Liver (tissue), 9 donors: Measurements from ENCODE around the gene OST4. TPM values are rescaled to one million over a fixed set of nuclear protein-coding genes. Genes with fewer than 3 reads are reported as not detected.

Experiments
- DNase-seq: peaks from one replicate; pipeline ENCODE4 v3.0.0-alpha.2; 2017; ENCODE audit warnings: low spot score
- H3K27ac ChIP-seq, 2 donors: one replicate each; pipeline ENCODE4 v1.7.0; 2013; ENCODE audit warnings: inconsistent platforms in 2 of 2, low read length in 2 of 2, control low read depth in 1 of 2, low read depth in 1 of 2, mild to moderate bottlenecking in 1 of 2
- H3K27me3 ChIP-seq, 4 donors: one replicate each; pipeline versions ENCODE4 v1.6.1 to v1.7.0; 2013; ENCODE audit warnings: low read length in 3 of 4, inconsistent platforms in 1 of 4, mild to moderate bottlenecking in 1 of 4, moderate library complexity in 1 of 4; ENCODE audit not compliant: control insufficient read depth in 4 of 4, insufficient read depth in 4 of 4
- H3K36me3 ChIP-seq, 4 donors: one replicate each; pipeline versions ENCODE4 v1.6.1 to v1.7.0; 2013; ENCODE audit warnings: low read length in 3 of 4, mild to moderate bottlenecking in 3 of 4, low read depth in 1 of 4, moderate library complexity in 1 of 4; ENCODE audit not compliant: control insufficient read depth in 4 of 4, insufficient read depth in 3 of 4
- H3K4me1 ChIP-seq, 4 donors: one replicate each; pipeline versions ENCODE4 v1.6.1 to v1.7.0; 2013; ENCODE audit warnings: low read length in 3 of 4, mild to moderate bottlenecking in 3 of 4, moderate library complexity in 1 of 4; ENCODE audit not compliant: control insufficient read depth in 4 of 4, insufficient read depth in 4 of 4
- H3K4me3 ChIP-seq, 3 donors: one replicate each; pipeline versions ENCODE4 v1.6.1 to v1.7.0; 2013; ENCODE audit warnings: low read length in 3 of 3, control low read depth in 1 of 3, low read depth in 1 of 3, mild to moderate bottlenecking in 1 of 3
- H3K9ac ChIP-seq, 2 donors: one replicate each; pipeline ENCODE4 v1.7.0; 2013; ENCODE audit warnings: low read length in 2 of 2, mild to moderate bottlenecking in 2 of 2, moderate library complexity in 2 of 2, control low read depth in 1 of 2, low read depth in 1 of 2
- H3K9me3 ChIP-seq, 4 donors: one replicate each; pipeline versions ENCODE4 v1.6.1 to v1.7.0; 2013; ENCODE audit warnings: low read length in 3 of 4; ENCODE audit not compliant: control insufficient read depth in 4 of 4
- CTCF ChIP-seq: fragments of 150-350 bp; IDR thresholded peaks from 2 replicates; pipeline ENCODE4 v1.5.1; 2017; ENCODE audit warnings: improper control_type of control experiment, low read depth, low read length; ENCODE audit not compliant: missing input control
- EGR1 ChIP-seq, 2 donors: IDR thresholded peaks; 2 replicates each; pipeline ENCODE4 v1.6.1; 2016 to 2018; ENCODE audit warnings: antibody characterized with exemption in 2 of 2, low read depth in 2 of 2
- FOXA1 ChIP-seq: IDR thresholded peaks from 2 replicates; pipeline ENCODE4 v1.6.1; 2016; ENCODE audit warnings: antibody characterized with exemption
- FOXA2 ChIP-seq: IDR thresholded peaks from 2 replicates; pipeline ENCODE4 v1.6.1; 2016; ENCODE audit warnings: antibody characterized with exemption
- GABPA ChIP-seq, 2 donors: IDR thresholded peaks in 1 of 2; conservative IDR thresholded peaks in 1 of 2; 2 replicates each; pipeline ENCODE4 v1.6.1; 2016; ENCODE audit warnings: antibody characterized with exemption in 2 of 2, mild to moderate bottlenecking in 1 of 2, moderate library complexity in 1 of 2
- HNF4A ChIP-seq, 2 donors: conservative IDR thresholded peaks; 2 replicates each; pipeline ENCODE4 v1.6.1; 2016; ENCODE audit warnings: antibody characterized with exemption in 2 of 2, mild to moderate bottlenecking in 2 of 2
- JUND ChIP-seq, 2 donors: IDR thresholded peaks; 2 replicates each; pipeline ENCODE4 v1.6.1; 2016; ENCODE audit warnings: antibody characterized with exemption in 2 of 2
- REST ChIP-seq: IDR thresholded peaks from 2 replicates; pipeline ENCODE4 v1.6.1; 2016; ENCODE audit warnings: antibody characterized with exemption, mild to moderate bottlenecking
- RXRA ChIP-seq, 2 donors: IDR thresholded peaks; 2 replicates each; pipeline ENCODE4 v1.6.1; 2017 to 2018; ENCODE audit warnings: antibody characterized with exemption in 2 of 2, mild to moderate bottlenecking in 1 of 2
- SP1 ChIP-seq: IDR thresholded peaks from 2 replicates; pipeline ENCODE4 v1.6.1; 2018; ENCODE audit warnings: antibody characterized with exemption, mild to moderate bottlenecking
- TAF1 ChIP-seq: conservative IDR thresholded peaks from 2 replicates; pipeline ENCODE4 v1.6.1; 2016; ENCODE audit warnings: antibody characterized with exemption, mild to moderate bottlenecking
- YY1 ChIP-seq: IDR thresholded peaks from 2 replicates; pipeline ENCODE4 v1.6.1; 2016; ENCODE audit warnings: antibody characterized with exemption, mild to moderate bottlenecking
- WGBS: extraction: QIAGEN DNeasy Blood & Tissue Kit; methylation state at CpG from one replicate; pipeline ENCODE4 v1.1.7; 2013; 5-methylcytosine and 5-hydroxymethylcytosine counted together
- polyA plus RNA-seq, 2 donors: library from polyadenylated mRNA; stranded (reverse) in 1 of 2; unstranded in 1 of 2; fragments of 200-250 nt in 1 of 2; fragments of >200 nt in 1 of 2; fragmentation: Nextera tagmentation in 1 of 2; extraction: Ambion mirVana in 1 of 2; gene quantifications; one replicate each; pipeline versions ENCODE4 v1.2.1 to v1.2.3, GENCODE V29; 2013 to 2015
- total RNA-seq, 2 donors: library from RNA; depleted of rRNA; stranded (reverse); fragments of >200 nt; gene quantifications; one replicate each; pipeline ENCODE4 v1.2.3, GENCODE V29; 2014
- TF ChIP-seq, protein P1 (sequence below): IDR thresholded peaks from 2 replicates; pipeline ENCODE4 v1.6.1; 2016; ENCODE audit warnings: antibody characterized with exemption
- TF ChIP-seq, protein P2 (sequence below): IDR thresholded peaks from 2 replicates; pipeline ENCODE4 v1.6.1; 2016; ENCODE audit warnings: antibody characterized with exemption
- donor health status: healthy.
- donor health status: healthy.
- donor health status: healthy.
- donor health status: healthy.
- donor health status: healthy.

Gene OST4
- total and polyA plus RNA-seq, 4 donors = 94.8 to 377 (median 206) TPM

DNA sequence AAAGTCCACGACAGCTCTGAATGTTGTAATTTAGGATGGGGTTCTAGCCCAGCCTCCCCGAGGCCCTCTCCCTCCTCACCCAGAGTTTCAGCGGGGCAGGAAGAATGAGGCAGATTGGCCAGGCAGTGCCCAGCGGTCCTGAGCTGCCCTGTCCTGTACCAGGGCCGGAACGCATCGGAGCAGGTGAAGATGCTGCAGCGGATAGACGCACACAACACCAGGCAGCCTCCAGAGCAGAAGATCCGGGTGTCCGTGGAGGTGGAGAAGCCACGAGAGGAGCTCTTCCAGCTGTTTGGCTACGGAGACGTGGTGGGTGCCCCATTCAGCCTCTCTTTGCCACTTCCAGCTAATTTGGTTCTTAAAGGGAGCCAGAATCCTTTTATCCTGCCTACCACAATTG lies 25.9 kb upstream of the OST4 start:
- no peaks in the 10 kb centered on the region for H3K27me3 ChIP-seq
- H3K4me1 ChIP-seq = peaks cover 22 to 58% (median 51%) of the 10 kb centered on the region in 4 donors
- H3K9me3 ChIP-seq = no peaks in the 10 kb centered on the region
- DNase-seq = no peak
- H3K4me3 ChIP-seq = no peak overlapping the region
- no peak overlapping the region for H3K9ac ChIP-seq
- H3K36me3 ChIP-seq = peaks cover 8 to 30% (median 21%) of the 10 kb centered on the region in 4 donors
- whole genome bisulfite sequencing = 89% methylated on average over 14 of the region's 14 CpGs
- TF ChIP-seq CTCF (no peak), RXRA (IDR thresholded peaks at IDR 0.05) (no peak), FOXA2 (no peak), SP1 (no peak), YY1 (no peak)
- peak overlapping the region in 1 of 2 donors; percentile 82 for H3K27ac ChIP-seq

DNA sequence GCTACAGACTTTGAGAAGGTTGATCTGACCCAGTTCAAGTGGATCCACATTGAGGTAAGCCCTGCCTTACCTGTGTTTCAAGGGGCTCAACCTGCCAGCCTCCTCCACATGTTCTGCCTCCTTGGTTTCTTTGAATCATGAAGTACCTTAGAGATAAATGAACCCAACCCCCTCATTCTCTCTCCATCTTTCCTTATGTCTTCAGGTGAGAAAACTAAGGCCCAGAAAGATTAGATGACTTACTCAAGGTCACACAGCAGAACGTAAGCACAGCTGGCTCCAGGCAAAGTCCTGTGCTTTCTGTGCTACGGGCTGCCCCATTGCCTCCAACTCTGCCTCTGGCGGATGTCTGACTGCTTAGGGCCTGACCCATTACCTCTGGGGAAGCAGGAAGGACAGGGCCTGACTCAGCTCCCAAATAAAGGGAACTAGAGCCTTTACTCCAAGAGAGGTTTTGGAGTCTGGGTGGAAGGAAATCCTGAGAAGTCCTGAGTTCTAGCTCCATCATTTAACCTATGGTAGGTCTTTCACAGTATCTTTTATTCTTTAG lies 25.4 kb upstream of the OST4 start:
- no peak overlapping the region for H3K9ac ChIP-seq
- H3K27ac ChIP-seq = peak overlapping the region; percentile 82 to 87
- no peak for DNase-seq

More for the DNA sequence above, 25.4 kb upstream of the OST4 start:
- Histone ChIP-seq H3K4me1 (peaks cover 22 to 64% (median 56%) of the 10 kb centered on the region in 4 donors), H3K27me3 (no peaks in the 10 kb centered on the region), H3K9me3 (no peaks in the 10 kb centered on the region), H3K36me3 (peaks cover 8 to 30% (median 21%) of the 10 kb centered on the region in 4 donors), H3K4me3 (no peak overlapping the region)
- no peak for TF ChIP-seq SP1
- no peak for TF ChIP-seq EGR1 (IDR thresholded peaks at IDR 0.05; ENCODE audit: low read depth in 2 of 2)
- no peak for TF ChIP-seq RXRA (IDR thresholded peaks at IDR 0.05)
- no peak for TF ChIP-seq HNF4A (conservative IDR thresholded peaks at IDR 0.05)
- TF ChIP-seq JUND (IDR thresholded peaks at IDR 0.05) = no peak
- no peak for TF ChIP-seq YY1
- TF ChIP-seq, protein P1, sequence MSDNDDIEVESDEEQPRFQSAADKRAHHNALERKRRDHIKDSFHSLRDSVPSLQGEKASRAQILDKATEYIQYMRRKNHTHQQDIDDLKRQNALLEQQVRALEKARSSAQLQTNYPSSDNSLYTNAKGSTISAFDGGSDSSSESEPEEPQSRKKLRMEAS = no peak
- no peak for TF ChIP-seq REST
- TF ChIP-seq, protein P2, sequence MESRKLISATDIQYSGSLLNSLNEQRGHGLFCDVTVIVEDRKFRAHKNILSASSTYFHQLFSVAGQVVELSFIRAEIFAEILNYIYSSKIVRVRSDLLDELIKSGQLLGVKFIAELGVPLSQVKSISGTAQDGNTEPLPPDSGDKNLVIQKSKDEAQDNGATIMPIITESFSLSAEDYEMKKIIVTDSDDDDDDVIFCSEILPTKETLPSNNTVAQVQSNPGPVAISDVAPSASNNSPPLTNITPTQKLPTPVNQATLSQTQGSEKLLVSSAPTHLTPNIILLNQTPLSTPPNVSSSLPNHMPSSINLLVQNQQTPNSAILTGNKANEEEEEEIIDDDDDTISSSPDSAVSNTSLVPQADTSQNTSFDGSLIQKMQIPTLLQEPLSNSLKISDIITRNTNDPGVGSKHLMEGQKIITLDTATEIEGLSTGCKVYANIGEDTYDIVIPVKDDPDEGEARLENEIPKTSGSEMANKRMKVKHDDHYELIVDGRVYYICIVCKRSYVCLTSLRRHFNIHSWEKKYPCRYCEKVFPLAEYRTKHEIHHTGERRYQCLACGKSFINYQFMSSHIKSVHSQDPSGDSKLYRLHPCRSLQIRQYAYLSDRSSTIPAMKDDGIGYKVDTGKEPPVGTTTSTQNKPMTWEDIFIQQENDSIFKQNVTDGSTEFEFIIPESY = no peak
- TF ChIP-seq GABPA (IDR thresholded peaks at IDR 0.05 in 1 of 2, conservative IDR thresholded peaks at IDR 0.05 in 1 of 2) = no peak
- TF ChIP-seq FOXA1 = no peak
- no peak for TF ChIP-seq TAF1
- 43% methylated on average over 3 of the region's 3 CpGs for WGBS
